Measurements from ENCODE around the gene PLEKHA1. TPM values are rescaled to one million over a fixed set of nuclear protein-coding genes. Genes with fewer than 3 reads are reported as not detected.

The PLEKHA1 gene
- total and polyA plus RNA-seq, 2 of the 4 experiments (the other 2 are of a cell fraction): 7.2 to 9.5 TPM

GRCh38 chr10:122441961-122442360 is 67.5 kb downstream of the PLEKHA1 start:
- Histone ChIP-seq H4K5ac (ENCODE audit: low read depth, low read length) (no peak overlapping the region), H3K4ac (ENCODE audit: low read depth, low read length) (no peak overlapping the region), H2AK5ac (ENCODE audit: low read depth, low read length) (no peak overlapping the region), H3K23ac (ENCODE audit: low read depth, low read length) (no peak overlapping the region), H4K91ac (ENCODE audit: insufficient read depth, low read depth, low read length) (no peak overlapping the region), H3K56ac (ENCODE audit: extremely low read depth, insufficient read depth, low read length) (no peak overlapping the region), H3K9me3 (ENCODE audit: control insufficient read depth, insufficient read depth, low read length) (peaks cover 1% of the 10 kb centered on the region), H3K14ac (replicated peaks; ENCODE audit: low read depth, low read length) (no peak overlapping the region), H2BK20ac (ENCODE audit: low read depth, low read length) (no peak overlapping the region), H3K4me3 (ENCODE audit: insufficient read depth, low read depth, low read length) (no peak overlapping the region), H2BK120ac (ENCODE audit: low read depth, low read length) (no peak overlapping the region), H3K4me1 (ENCODE audit: control insufficient read depth, insufficient read depth, low read length) (peaks cover 2% of the 10 kb centered on the region; the same call in 1 of the 2 replicates), H3K18ac (ENCODE audit: low read depth, low read length) (no peak overlapping the region), H2BK5ac (ENCODE audit: low read depth, low read length, poor library complexity, severe bottlenecking) (no peak overlapping the region), H3K4me2 (ENCODE audit: low read depth, low read length) (no peak overlapping the region), H4K8ac (ENCODE audit: low read depth in 2 of 2, low read length in 2 of 2) (no peak overlapping the region), H3K27me3 (ENCODE audit: control insufficient read depth, insufficient read depth, low read length) (no peaks in the 10 kb centered on the region), H2AK9ac (replicated peaks; ENCODE audit: low read depth, low read length, poor library complexity) (no peak overlapping the region), H2AFZ (replicated peaks; ENCODE audit: low read length, poor library complexity) (peak overlapping the region; percentile 29), H3K27ac (ENCODE audit: insufficient read depth, low read length) (no peak overlapping the region), H2BK15ac (ENCODE audit: low read depth, low read length) (no peak overlapping the region), H4K20me1 (ENCODE audit: insufficient read depth, low read length) (no peaks in the 10 kb centered on the region), H3K36me3 (ENCODE audit: control insufficient read depth, insufficient read depth, low read length) (no peaks in the 10 kb centered on the region), H3K9ac (ENCODE audit: low read depth, low read length) (no peak overlapping the region), H3K79me1 (ENCODE audit: low read depth in 1 of 2, low read length in 2 of 2) (no peaks in the 10 kb centered on the region), H3K9me1 (ENCODE audit: insufficient read depth, low read length) (no peaks in the 10 kb centered on the region)
- TF ChIP-seq BHLHE40 (IDR thresholded peaks at IDR 0.05; ENCODE audit: low read depth, low read length): no peak
- TF ChIP-seq RAD21 (IDR thresholded peaks at IDR 0.05; ENCODE audit: low read length): no peak
- TF ChIP-seq USF2 (IDR thresholded peaks at IDR 0.05; ENCODE audit: low read depth, low read length): peak; percentile 54; the same call in 1 of the 2 replicates
- TF ChIP-seq FOS (IDR thresholded peaks at IDR 0.05; ENCODE audit: low read depth, low read length): peak; percentile 21; the same call in 1 of the 2 replicates
- no peak for TF ChIP-seq NFE2L2 (IDR thresholded peaks at IDR 0.05; ENCODE audit: low read depth, low read length)
- TF ChIP-seq MXI1 (IDR thresholded peaks at IDR 0.05; ENCODE audit: borderline replicate concordance, low read depth, low read length): no peak
- TF ChIP-seq RFX5 (IDR thresholded peaks at IDR 0.05; ENCODE audit: low read depth, low read length): no peak
- CTCF ChIA-PET: interaction anchor here (0.7 to 2.0 kb wide), 4 partner anchors 27 to 143 kb away, joined by 3 to 6 read pairs (median 4); no protein-coding TSS in a partner anchor
- POLR2A ChIA-PET (ENCODE audit: unreplicated experiment): interaction anchor here (0.7 kb wide), 1 partner anchor 11 kb away, joined by 4 read pairs; no protein-coding TSS in a partner anchor
- intact Hi-C loops (cut with micrococcal nuclease): no loop called here
- 40% methylated on average over 3 of the region's 7 CpGs; no CpG with 5 or more reads in 1 of the 2 experiments for WGBS, 2 experiments (ENCODE audit: extremely low coverage in 2 of 2, insufficient read length in 1 of 2)
- ATAC-seq (ENCODE audit: low read depth) (peak; percentile 46), DNase-seq (peak; percentile 77)
- in situ Hi-C loops (cut with MboI; ENCODE audit: low sequenced_read_pairs): no loop called here
- dilution Hi-C loops (cut with HindIII; ENCODE audit: low sequenced_read_pairs, unreplicated experiment): no loop called here
- BruUV-seq (replicated peaks): no TSS peak
